ENCODE measurements around the gene OPCML. TPM values are rescaled to one million over a fixed set of nuclear protein-coding genes. Genes with fewer than 3 reads are reported as not detected.

OPCML gene
- total RNA-seq, 1 donor from 2014 or later = 0.61 TPM

DNA sequence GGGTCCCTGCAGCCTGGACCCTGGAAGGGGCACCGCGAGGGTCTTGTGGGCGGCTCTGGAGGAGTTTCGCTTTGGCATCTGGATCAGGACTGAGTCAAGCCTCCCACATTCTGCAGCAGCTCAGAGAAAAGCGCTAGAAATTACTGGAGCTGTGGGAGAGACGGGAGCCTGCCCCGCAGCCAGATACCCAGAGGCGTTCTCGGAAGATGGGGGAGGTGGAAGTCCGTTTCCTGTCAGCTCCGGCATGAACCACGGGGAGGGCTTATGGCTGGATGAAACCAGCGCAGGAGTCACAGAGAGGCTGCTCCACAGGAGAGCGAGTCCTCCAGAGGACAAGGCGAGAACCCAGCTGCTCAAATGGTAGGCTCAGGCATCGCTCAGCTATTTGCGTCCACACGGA is 379.3 kb downstream of the OPCML start:
- Mint-ChIP-seq H3K4me3 (ENCODE audit: unreplicated experiment) (no peak overlapping the region), H3K4me1 (ENCODE audit: low read depth, unreplicated experiment) (peaks cover 13% of the 10 kb centered on the region), H3K27ac (ENCODE audit: unreplicated experiment) (no peak overlapping the region), H3K27me3 (ENCODE audit: unreplicated experiment) (peaks cover 2% of the 10 kb centered on the region), H3K9me3 (ENCODE audit: unreplicated experiment) (no peaks in the 10 kb centered on the region), H3K36me3 (ENCODE audit: unreplicated experiment) (no peaks in the 10 kb centered on the region)
- no peak for DNase-seq
- TF ChIP-seq, protein P1, sequence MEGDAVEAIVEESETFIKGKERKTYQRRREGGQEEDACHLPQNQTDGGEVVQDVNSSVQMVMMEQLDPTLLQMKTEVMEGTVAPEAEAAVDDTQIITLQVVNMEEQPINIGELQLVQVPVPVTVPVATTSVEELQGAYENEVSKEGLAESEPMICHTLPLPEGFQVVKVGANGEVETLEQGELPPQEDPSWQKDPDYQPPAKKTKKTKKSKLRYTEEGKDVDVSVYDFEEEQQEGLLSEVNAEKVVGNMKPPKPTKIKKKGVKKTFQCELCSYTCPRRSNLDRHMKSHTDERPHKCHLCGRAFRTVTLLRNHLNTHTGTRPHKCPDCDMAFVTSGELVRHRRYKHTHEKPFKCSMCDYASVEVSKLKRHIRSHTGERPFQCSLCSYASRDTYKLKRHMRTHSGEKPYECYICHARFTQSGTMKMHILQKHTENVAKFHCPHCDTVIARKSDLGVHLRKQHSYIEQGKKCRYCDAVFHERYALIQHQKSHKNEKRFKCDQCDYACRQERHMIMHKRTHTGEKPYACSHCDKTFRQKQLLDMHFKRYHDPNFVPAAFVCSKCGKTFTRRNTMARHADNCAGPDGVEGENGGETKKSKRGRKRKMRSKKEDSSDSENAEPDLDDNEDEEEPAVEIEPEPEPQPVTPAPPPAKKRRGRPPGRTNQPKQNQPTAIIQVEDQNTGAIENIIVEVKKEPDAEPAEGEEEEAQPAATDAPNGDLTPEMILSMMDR (IDR thresholded peaks at IDR 0.05; ENCODE audit: partially characterized antibody, unreplicated experiment) = no peak

DNA sequence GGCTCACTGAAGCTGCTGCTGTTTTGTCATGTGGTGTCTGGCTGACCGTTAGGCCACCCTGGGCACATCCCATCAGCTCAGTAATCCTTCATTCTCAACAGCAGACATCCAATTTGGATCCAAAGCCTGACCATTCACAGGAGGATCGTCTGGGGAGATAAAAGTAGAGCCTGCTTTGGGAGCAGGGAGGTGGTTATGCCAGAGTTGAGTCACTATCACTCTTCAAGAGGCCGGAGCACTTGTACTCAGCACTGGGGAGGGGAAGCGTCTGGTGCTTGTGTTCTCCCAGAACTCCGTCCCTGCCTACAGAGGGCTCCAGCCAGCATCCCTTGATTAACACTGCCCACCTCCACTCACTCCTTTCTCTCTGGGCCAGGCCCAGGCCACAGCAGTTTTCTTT is 382.6 kb downstream of the OPCML start:
- H3K9me3 Mint-ChIP-seq (ENCODE audit: unreplicated experiment) = peaks cover 2% of the 10 kb centered on the region
- no peaks in the 10 kb centered on the region for H3K4me1 Mint-ChIP-seq (ENCODE audit: low read depth, unreplicated experiment)

DNA sequence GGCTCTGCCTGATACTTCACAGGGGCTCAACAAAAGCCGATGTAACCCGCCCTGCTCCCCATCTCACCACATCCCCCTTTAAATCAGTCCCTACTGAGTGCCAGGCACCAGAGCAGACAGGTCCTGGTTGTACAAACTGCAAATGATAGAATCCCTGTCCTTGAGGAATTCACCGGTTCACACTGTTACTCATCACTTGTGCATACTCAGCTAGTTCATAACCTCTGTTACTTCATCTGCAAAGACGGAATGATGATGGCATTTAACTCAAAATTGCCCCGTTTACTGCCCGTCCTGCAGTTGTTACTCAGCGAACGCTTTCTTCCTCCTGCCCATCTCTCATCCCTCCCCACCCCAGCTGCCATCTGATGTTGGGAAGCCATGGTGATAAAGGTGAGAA is 384.7 kb downstream of the OPCML start:
- TF ChIP-seq, protein P1 (IDR thresholded peaks at IDR 0.05; ENCODE audit: partially characterized antibody, unreplicated experiment) = no peak
- H3K27ac Mint-ChIP-seq (ENCODE audit: unreplicated experiment) = no peak overlapping the region
- H3K4me3 Mint-ChIP-seq (ENCODE audit: unreplicated experiment) = no peak overlapping the region
- H3K9me3 Mint-ChIP-seq (ENCODE audit: unreplicated experiment) = peaks cover 2% of the 10 kb centered on the region
- H3K36me3 Mint-ChIP-seq (ENCODE audit: unreplicated experiment) = no peaks in the 10 kb centered on the region
- H3K27me3 Mint-ChIP-seq (ENCODE audit: unreplicated experiment) = no peaks in the 10 kb centered on the region
- no peak for DNase-seq
- no peaks in the 10 kb centered on the region for H3K4me1 Mint-ChIP-seq (ENCODE audit: low read depth, unreplicated experiment)

More for the DNA sequence above, 382.6 kb downstream of the OPCML start:
- Mint-ChIP-seq H3K4me3 (ENCODE audit: unreplicated experiment) (no peak overlapping the region), H3K36me3 (ENCODE audit: unreplicated experiment) (no peaks in the 10 kb centered on the region), H3K27me3 (ENCODE audit: unreplicated experiment) (no peaks in the 10 kb centered on the region), H3K27ac (ENCODE audit: unreplicated experiment) (no peak overlapping the region)
- TF ChIP-seq, protein P1 (IDR thresholded peaks at IDR 0.05; ENCODE audit: partially characterized antibody, unreplicated experiment) = no peak
- no peak for DNase-seq

DNA sequence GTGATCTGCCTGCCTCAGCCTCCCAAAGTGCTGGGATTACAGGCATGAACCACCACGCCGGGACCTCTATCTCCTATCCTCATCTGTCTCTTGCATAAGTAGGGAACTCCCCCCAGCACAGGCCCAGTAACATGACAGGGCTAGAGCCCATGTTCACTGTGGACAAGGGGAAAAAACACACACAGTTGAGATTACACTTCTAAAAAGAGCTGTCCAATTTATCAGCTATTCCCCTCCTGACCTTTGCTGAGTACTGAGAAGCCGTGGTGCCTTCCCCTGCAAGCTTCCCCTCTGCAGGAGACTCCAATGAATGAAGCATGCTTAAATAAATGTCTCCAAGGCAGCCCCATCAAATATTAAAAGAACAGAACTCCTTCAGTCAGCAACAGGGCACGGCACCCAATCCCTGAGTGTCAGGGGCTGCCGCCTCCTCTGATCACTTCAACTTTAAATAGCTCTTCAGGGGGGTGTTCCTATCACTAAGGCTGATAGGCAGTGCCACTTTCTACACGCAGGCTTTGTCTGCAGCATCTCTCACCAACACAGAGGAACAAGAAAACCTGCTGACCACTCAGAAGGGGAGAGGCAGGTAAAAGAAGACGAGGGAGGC is 385.5 kb downstream of the OPCML start:
- Mint-ChIP-seq H3K9me3 (ENCODE audit: unreplicated experiment) (peaks cover 2% of the 10 kb centered on the region), H3K36me3 (ENCODE audit: unreplicated experiment) (peaks cover under 1% of the 10 kb centered on the region), H3K4me1 (ENCODE audit: low read depth, unreplicated experiment) (no peaks in the 10 kb centered on the region), H3K4me3 (ENCODE audit: unreplicated experiment) (no peak overlapping the region), H3K27me3 (ENCODE audit: unreplicated experiment) (no peaks in the 10 kb centered on the region), H3K27ac (ENCODE audit: unreplicated experiment) (no peak overlapping the region)
- DNase-seq = no peak
- TF ChIP-seq, protein P1 (IDR thresholded peaks at IDR 0.05; ENCODE audit: partially characterized antibody, unreplicated experiment) = no peak

DNA sequence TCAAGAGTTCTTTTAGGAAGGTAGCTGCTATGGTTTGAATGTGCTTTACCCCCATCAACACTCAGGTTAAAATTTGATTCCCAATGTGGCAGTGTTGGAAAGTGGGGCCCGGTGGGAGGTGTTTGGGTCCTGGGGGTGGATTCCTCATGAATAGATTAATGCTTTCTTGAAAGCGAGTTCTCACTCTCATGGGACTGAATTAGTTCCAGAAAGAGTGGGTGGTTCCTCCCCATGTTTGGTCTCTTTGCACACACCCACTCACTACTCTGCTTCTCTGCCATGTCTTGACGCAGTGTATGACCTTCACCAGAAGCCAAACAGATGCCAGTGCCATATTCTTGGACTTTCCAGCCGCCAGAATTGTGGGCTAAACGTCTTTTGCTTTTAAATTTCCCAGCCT is 394.4 kb downstream of the OPCML start:
- Mint-ChIP-seq H3K4me3 (ENCODE audit: unreplicated experiment) (no peak overlapping the region), H3K9me3 (ENCODE audit: unreplicated experiment) (peaks cover 3% of the 10 kb centered on the region), H3K27me3 (ENCODE audit: unreplicated experiment) (no peaks in the 10 kb centered on the region), H3K4me1 (ENCODE audit: low read depth, unreplicated experiment) (peaks cover 14% of the 10 kb centered on the region), H3K36me3 (ENCODE audit: unreplicated experiment) (peaks cover 8% of the 10 kb centered on the region), H3K27ac (ENCODE audit: unreplicated experiment) (no peak overlapping the region)
- TF ChIP-seq, protein P1 (IDR thresholded peaks at IDR 0.05; ENCODE audit: partially characterized antibody, unreplicated experiment) = no peak
- no peak for DNase-seq
